Adrenal gland (tissue), 5 donors: ENCODE data around the gene MYO1B.

ENCODE experiments used
- POLR2A ChIP-seq, 2 donors: fragments of 450-650 bp; IDR thresholded peaks; one replicate each; pipeline ENCODE4 v1.6.1; 2017; ENCODE audit warnings: antibody characterized with exemption in 2 of 2, mild to moderate bottlenecking in 2 of 2, moderate library complexity in 1 of 2
- TF ChIP-seq, protein P1 (sequence below), 6 experiments: fragments of 450-650 bp in 4 of 6; fragments of 200-600 bp in 2 of 6; sonication (generic) in 1 of 6; IDR thresholded peaks; 1 replicate in 5 of 6; 2 replicates in 1 of 6; pipeline versions ENCODE4 v1.5.1 to v1.8.0; 2016 to 2021; ENCODE audit warnings: antibody characterized with exemption in 6 of 6, mild to moderate bottlenecking in 2 of 6, moderate library complexity in 1 of 6
- donor health status: DM: no; HTN: no; CAD: no.

DNA sequence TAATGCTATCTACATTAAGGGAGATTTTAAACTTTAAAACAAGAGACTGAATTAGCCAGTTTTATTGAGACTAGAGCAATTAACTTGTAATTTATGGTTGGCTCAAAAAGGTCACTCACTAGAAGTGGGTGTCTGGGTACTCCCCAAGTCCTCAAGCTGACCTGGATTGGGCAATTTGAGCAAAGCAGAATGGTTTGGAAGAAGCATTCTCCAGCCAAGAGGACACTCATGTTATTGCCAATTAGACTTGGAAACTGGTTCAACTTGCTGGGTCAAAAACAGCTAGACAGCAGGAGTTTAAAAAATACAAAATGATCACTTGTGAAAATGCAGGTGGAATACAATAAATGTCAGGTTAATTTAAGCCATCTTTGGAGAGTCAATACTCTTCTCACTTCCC lies 29.5 kb upstream of the MYO1B start:
- TF ChIP-seq, protein P1, sequence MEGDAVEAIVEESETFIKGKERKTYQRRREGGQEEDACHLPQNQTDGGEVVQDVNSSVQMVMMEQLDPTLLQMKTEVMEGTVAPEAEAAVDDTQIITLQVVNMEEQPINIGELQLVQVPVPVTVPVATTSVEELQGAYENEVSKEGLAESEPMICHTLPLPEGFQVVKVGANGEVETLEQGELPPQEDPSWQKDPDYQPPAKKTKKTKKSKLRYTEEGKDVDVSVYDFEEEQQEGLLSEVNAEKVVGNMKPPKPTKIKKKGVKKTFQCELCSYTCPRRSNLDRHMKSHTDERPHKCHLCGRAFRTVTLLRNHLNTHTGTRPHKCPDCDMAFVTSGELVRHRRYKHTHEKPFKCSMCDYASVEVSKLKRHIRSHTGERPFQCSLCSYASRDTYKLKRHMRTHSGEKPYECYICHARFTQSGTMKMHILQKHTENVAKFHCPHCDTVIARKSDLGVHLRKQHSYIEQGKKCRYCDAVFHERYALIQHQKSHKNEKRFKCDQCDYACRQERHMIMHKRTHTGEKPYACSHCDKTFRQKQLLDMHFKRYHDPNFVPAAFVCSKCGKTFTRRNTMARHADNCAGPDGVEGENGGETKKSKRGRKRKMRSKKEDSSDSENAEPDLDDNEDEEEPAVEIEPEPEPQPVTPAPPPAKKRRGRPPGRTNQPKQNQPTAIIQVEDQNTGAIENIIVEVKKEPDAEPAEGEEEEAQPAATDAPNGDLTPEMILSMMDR (IDR thresholded peaks at IDR 0.05), result no peak
- no peak for TF ChIP-seq POLR2A (IDR thresholded peaks at IDR 0.05)
